Caco-2 (cell line): ENCODE results near the gene SRD5A1. TPM values are rescaled to one million over a fixed set of nuclear protein-coding genes. Genes with fewer than 3 reads are reported as not detected.

Experiments
- BruUV-seq: library from RNA; stranded (reverse); fragments of 400-500 nt; replicated peaks from 2 replicates; lab custom pipeline; 2021; lab: Mats Ljungman, UMichigan
- CTCF ChIA-PET: fragments of 300-600 bp; sonication (Branson Sonifier 250); formaldehyde crosslinking; loops from one replicate; lab custom pipeline; 2022; ENCODE audit warnings: antibody characterized with exemption; lab: Charles Lee
- POLR2A ChIA-PET: fragments of 300-600 bp; sonication (Branson Sonifier 250); formaldehyde crosslinking; loops from one replicate; lab custom pipeline; 2022; ENCODE audit warnings: antibody characterized with exemption; lab: Charles Lee
- DNase-seq, 2 experiments: peaks; one replicate each; pipeline versions ENCODE4 v3.0.0 to v3.0.0-alpha.2; 2020 to 2022
- H3K27me3 ChIP-seq: replicated peaks from 2 replicates; pipeline ENCODE4 v1.6.0; 2011; ENCODE audit warnings: low read length; ENCODE audit not compliant: control insufficient read depth, insufficient read depth
- H3K36me3 ChIP-seq: 2 replicates; pipeline ENCODE4 v1.5.1; 2011; ENCODE audit warnings: low read length; ENCODE audit not compliant: control insufficient read depth, insufficient read depth
- H3K4me1 ChIP-seq: fragments of 250-450 bp; sonication (Bioruptor Pico); 2 replicates; pipeline ENCODE4 v1.5.1; 2020; ENCODE audit warnings: mild to moderate bottlenecking
- H3K4me3 ChIP-seq: 2 replicates; pipeline ENCODE4 v1.5.1; 2011; ENCODE audit warnings: low read depth, mild to moderate bottlenecking, control low read depth, low read length
- H3K9me3 ChIP-seq: fragments of 250-450 bp; sonication (Bioruptor Pico); 2 replicates; pipeline ENCODE4 v1.5.1; 2020; ENCODE audit warnings: mild to moderate bottlenecking, moderate library complexity
- H3K27ac Mint-ChIP-seq: one replicate; pipeline ENCODE4 v1.8.0; 2022; ENCODE audit warnings: mixed read lengths; ENCODE audit not compliant: unreplicated experiment
- H3K27me3 Mint-ChIP-seq: one replicate; pipeline ENCODE4 v1.8.0; 2022; ENCODE audit warnings: mixed read lengths; ENCODE audit not compliant: insufficient read depth, unreplicated experiment
- H3K36me3 Mint-ChIP-seq: one replicate; pipeline ENCODE4 v1.8.0; 2022; ENCODE audit warnings: mild to moderate bottlenecking, mixed read lengths; ENCODE audit not compliant: insufficient read depth, unreplicated experiment
- H3K4me1 Mint-ChIP-seq: one replicate; pipeline ENCODE4 v1.8.0; 2022; ENCODE audit warnings: low read depth, mixed read lengths; ENCODE audit not compliant: unreplicated experiment
- H3K4me3 Mint-ChIP-seq: one replicate; pipeline ENCODE4 v1.8.0; 2022; ENCODE audit warnings: mild to moderate bottlenecking, moderate library complexity, mixed read lengths; ENCODE audit not compliant: unreplicated experiment
- H3K9me3 Mint-ChIP-seq: one replicate; pipeline ENCODE4 v1.8.0; 2022; ENCODE audit warnings: mixed read lengths; ENCODE audit not compliant: unreplicated experiment
- intact Hi-C: fragments of 100-400 bp; cut with micrococcal nuclease; formaldehyde crosslinking; loops from one replicate; pipeline ENCODE4 v1.10.0; 2022; ENCODE audit not compliant: unreplicated experiment
- total RNA-seq: library from RNA; stranded (reverse); gene quantifications from 2 replicates; pipeline ENCODE4 v1.2.3, GENCODE V29; 2022
- TF ChIP-seq, protein P1 (sequence below), 2 experiments: fragments of 200-600 bp in 1 of 2; IDR thresholded peaks; 1 replicate in 1 of 2; 2 replicates in 1 of 2; pipeline versions ENCODE4 v1.5.1 to v1.8.0; 2011 to 2022; ENCODE audit warnings: antibody characterized with exemption in 1 of 2, control low read depth in 1 of 2, inconsistent platforms in 1 of 2, low read depth in 1 of 2, low read length in 1 of 2, mild to moderate bottlenecking in 1 of 2, moderate library complexity in 1 of 2; ENCODE audit not compliant: insufficient read depth in 1 of 2, severe bottlenecking in 1 of 2, unreplicated experiment in 1 of 2

Gene SRD5A1
- total RNA-seq, 1 experiment from 2014 or later: 19.4 TPM

DNA sequence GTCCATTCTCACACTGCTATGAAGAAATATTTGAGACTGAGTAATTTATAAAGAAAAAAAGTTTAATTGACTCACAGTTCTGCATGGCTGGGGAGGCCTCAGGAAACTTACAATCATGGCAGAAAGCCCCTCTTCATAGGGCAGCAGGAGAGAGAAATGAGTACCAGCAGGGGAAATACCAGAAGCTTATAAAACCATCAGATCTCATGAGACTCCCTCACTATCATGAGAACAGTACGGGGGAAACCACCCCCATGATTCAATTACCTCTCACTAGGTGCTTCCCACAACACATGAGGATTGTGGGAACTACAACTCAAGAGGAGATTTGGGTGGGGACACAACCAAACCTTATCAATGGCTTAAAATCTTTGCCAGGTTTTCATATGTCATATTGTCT, 59.7 kb downstream of the SRD5A1 start:
- Mint-ChIP-seq H3K27ac (no peak overlapping the region), H3K4me3 (no peak overlapping the region), H3K9me3 (no peaks in the 10 kb centered on the region), H3K4me1 (no peaks in the 10 kb centered on the region), H3K27me3 (peaks cover 9% of the 10 kb centered on the region), H3K36me3 (no peaks in the 10 kb centered on the region)
- Histone ChIP-seq H3K36me3 (no peaks in the 10 kb centered on the region), H3K9me3 (no peaks in the 10 kb centered on the region), H3K4me3 (no peak overlapping the region), H3K27me3 (no peaks in the 10 kb centered on the region), H3K4me1 (no peaks in the 10 kb centered on the region)
- TF ChIP-seq, protein P1, sequence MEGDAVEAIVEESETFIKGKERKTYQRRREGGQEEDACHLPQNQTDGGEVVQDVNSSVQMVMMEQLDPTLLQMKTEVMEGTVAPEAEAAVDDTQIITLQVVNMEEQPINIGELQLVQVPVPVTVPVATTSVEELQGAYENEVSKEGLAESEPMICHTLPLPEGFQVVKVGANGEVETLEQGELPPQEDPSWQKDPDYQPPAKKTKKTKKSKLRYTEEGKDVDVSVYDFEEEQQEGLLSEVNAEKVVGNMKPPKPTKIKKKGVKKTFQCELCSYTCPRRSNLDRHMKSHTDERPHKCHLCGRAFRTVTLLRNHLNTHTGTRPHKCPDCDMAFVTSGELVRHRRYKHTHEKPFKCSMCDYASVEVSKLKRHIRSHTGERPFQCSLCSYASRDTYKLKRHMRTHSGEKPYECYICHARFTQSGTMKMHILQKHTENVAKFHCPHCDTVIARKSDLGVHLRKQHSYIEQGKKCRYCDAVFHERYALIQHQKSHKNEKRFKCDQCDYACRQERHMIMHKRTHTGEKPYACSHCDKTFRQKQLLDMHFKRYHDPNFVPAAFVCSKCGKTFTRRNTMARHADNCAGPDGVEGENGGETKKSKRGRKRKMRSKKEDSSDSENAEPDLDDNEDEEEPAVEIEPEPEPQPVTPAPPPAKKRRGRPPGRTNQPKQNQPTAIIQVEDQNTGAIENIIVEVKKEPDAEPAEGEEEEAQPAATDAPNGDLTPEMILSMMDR (IDR thresholded peaks at IDR 0.05; ENCODE audit: insufficient read depth in 1 of 2, low read depth in 1 of 2, low read length in 1 of 2, severe bottlenecking in 1 of 2, unreplicated experiment in 1 of 2): no peak
- no TSS peak for BruUV-seq
- CTCF ChIA-PET: no interaction called here
- POLR2A ChIA-PET: interaction anchor here (0.6 kb wide), 1 partner anchor 82 kb away, joined by 5 read pairs; no protein-coding TSS in a partner anchor
- no peak for DNase-seq
- intact Hi-C loops: no loop called here

DNA sequence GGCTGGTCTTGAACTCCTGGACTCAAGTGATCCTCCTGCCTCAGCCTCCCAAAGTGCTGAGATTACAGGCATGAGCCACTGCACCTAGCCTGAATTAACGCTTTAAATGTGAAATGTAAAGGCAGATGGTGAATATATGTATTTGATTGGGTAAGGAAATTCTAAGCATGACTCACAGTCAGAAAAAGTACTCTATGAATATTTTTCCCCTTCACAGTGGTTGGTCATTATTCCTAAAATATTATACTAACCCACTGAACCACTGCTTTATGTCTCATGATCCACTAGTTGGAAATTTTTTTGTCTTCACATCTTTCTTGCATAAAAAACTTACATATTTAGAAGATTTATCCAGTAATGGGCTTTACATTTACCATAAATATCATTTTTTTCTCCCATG, 65.5 kb downstream of the SRD5A1 start:
- BruUV-seq: no TSS peak

DNA sequence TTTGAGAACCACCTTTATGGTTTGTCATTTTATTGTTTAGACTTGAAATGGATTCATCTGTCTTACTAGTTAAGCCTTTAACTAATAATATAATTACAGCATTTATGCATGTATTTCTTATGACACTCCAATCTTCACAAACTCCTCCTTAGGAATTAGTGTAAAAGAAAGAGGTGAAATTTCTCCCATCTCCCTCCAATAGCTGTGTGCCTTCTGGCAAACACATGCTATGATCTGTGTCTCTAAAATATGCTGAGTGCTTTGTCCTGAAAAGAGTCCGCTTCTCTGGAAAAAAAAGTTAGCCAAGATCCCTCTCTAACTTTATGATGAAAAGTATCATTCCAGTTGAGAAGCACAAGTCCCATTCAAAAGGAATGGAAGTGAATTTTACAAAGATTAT, 66.1 kb downstream of the SRD5A1 start:
- Mint-ChIP-seq H3K27ac (no peak overlapping the region), H3K27me3 (peaks cover 4% of the 10 kb centered on the region), H3K9me3 (no peaks in the 10 kb centered on the region), H3K36me3 (no peaks in the 10 kb centered on the region), H3K4me1 (no peaks in the 10 kb centered on the region), H3K4me3 (no peak overlapping the region)
- no peaks in the 10 kb centered on the region for H3K4me1 ChIP-seq
- CTCF ChIA-PET: no interaction called here
- intact Hi-C loops: no loop called here
- no peak overlapping the region for H3K4me3 ChIP-seq
- TF ChIP-seq, protein P1 (IDR thresholded peaks at IDR 0.05; ENCODE audit: insufficient read depth in 1 of 2, low read depth in 1 of 2, low read length in 1 of 2, severe bottlenecking in 1 of 2, unreplicated experiment in 1 of 2): no peak
- no TSS peak for BruUV-seq
- H3K27me3 ChIP-seq: no peaks in the 10 kb centered on the region
- DNase-seq: no peak
- POLR2A ChIA-PET: no interaction called here
- H3K9me3 ChIP-seq: no peaks in the 10 kb centered on the region
- no peaks in the 10 kb centered on the region for H3K36me3 ChIP-seq

More for the DNA sequence above, 65.5 kb downstream of the SRD5A1 start:
- ChIA-PET CTCF (no interaction called here), POLR2A (no interaction called here)
- H3K36me3 ChIP-seq: no peaks in the 10 kb centered on the region
- Mint-ChIP-seq H3K4me1 (no peaks in the 10 kb centered on the region), H3K27ac (no peak overlapping the region), H3K9me3 (no peaks in the 10 kb centered on the region), H3K27me3 (peaks cover 4% of the 10 kb centered on the region), H3K36me3 (no peaks in the 10 kb centered on the region), H3K4me3 (no peak overlapping the region)
- intact Hi-C loops: no loop called here
- TF ChIP-seq, protein P1 (IDR thresholded peaks at IDR 0.05; ENCODE audit: insufficient read depth in 1 of 2, low read depth in 1 of 2, low read length in 1 of 2, severe bottlenecking in 1 of 2, unreplicated experiment in 1 of 2): no peak
- H3K4me1 ChIP-seq: no peaks in the 10 kb centered on the region
- no peak overlapping the region for H3K4me3 ChIP-seq
- DNase-seq: no peak
- H3K9me3 ChIP-seq: no peaks in the 10 kb centered on the region
- H3K27me3 ChIP-seq: no peaks in the 10 kb centered on the region
